Ovary (tissue), 10 donors: ENCODE data around the gene SPAG4. TPM values are rescaled to one million over a fixed set of nuclear protein-coding genes. Genes with fewer than 3 reads are reported as not detected.

Source experiments
- DNase-seq, 5 donors: peaks; one replicate each; pipeline ENCODE4 v3.0.0-alpha.2; 2019 to 2020
- H3K27ac ChIP-seq, 2 donors: fragments of 200-600 bp; one replicate each; pipeline versions ENCODE4 v1.5.1 to v1.8.0; 2019 to 2022
- H3K27me3 ChIP-seq: fragments of 200-600 bp; one replicate; pipeline ENCODE4 v1.8.0; 2022
- H3K36me3 ChIP-seq: fragments of 200-600 bp; sonication (generic); one replicate; pipeline ENCODE4 v1.5.1; 2019
- H3K4me1 ChIP-seq: one replicate; pipeline ENCODE4 v1.8.1; 2013; ENCODE audit warnings: mild to moderate bottlenecking, moderate library complexity; ENCODE audit not compliant: insufficient read depth
- H3K4me3 ChIP-seq: fragments of 200-600 bp; sonication (generic); one replicate; pipeline ENCODE4 v1.5.1; 2017
- H3K9me3 ChIP-seq, 2 donors: fragments of 200-600 bp in 1 of 2; sonication (generic) in 1 of 2; one replicate each; pipeline versions ENCODE4 v1.5.1 to v1.8.1; 2013 to 2019; ENCODE audit warnings: mild to moderate bottlenecking in 1 of 2, moderate library complexity in 1 of 2
- EP300 ChIP-seq: sonication (generic); formaldehyde crosslinking; IDR thresholded peaks from one replicate; pipeline ENCODE4 v1.6.1; 2017; ENCODE audit warnings: antibody characterized with exemption
- POLR2A ChIP-seq: fragments of 450-650 bp; IDR thresholded peaks from one replicate; pipeline ENCODE4 v1.6.1; 2017; ENCODE audit warnings: antibody characterized with exemption, mild to moderate bottlenecking, moderate library complexity
- WGBS, 3 donors: extraction: QIAGEN DNeasy Blood & Tissue Kit in 1 of 3; methylation state at CpG; one replicate each; pipeline versions ENCODE4 v1.1.5 to v1.1.7; 2013 to 2017; 5-methylcytosine and 5-hydroxymethylcytosine counted together
- intact Hi-C, 4 donors: fragments of 100-400 bp; cut with DNase I; formaldehyde crosslinking; loops; one replicate each; pipeline versions ENCODE4 v1.11.0 to v1.15.1; 2022 to 2023
- long read RNA-seq, 3 donors: library from polyadenylated mRNA in 2 of 3; unstranded in 2 of 3; transcript quantifications; one replicate each; pipeline ENCODE4 v2.0.0 and lab custom pipeline, GENCODE V29; 2021 to 2026
- polyA plus RNA-seq, 2 donors: library from polyadenylated mRNA; stranded (reverse); fragments of 200-250 nt in 1 of 2; fragments of 350-450 nt in 1 of 2; fragmentation: Illumina TruSeq in 1 of 2; extraction: RNeasy Lipid Tissue Mini Kit (QIAGEN cat#74804) in 1 of 2; gene quantifications; one replicate each; pipeline ENCODE4 v1.2.3, GENCODE V29; 2013 to 2014
- total RNA-seq, 7 donors: library from RNA; depleted of rRNA in 2 of 7; stranded (reverse); fragments of >200 nt in 2 of 7; fragmentation: NEBNext Ultra II Directional in 3 of 7; extraction: Animal tissue kit (Norgen Biotek cat#: 25700) in 3 of 7; gene quantifications; one replicate each; pipeline versions ENCODE4 v1.1.0 to v1.2.4, GENCODE V29; 2016 to 2023
- TF ChIP-seq, protein P1 (sequence below), 3 donors: fragments of 450-650 bp in 2 of 3; fragments of 200-600 bp in 1 of 3; IDR thresholded peaks; one replicate each; pipeline versions ENCODE4 v1.5.1 to v1.8.0; 2016 to 2022; ENCODE audit warnings: antibody characterized with exemption in 3 of 3, mild to moderate bottlenecking in 1 of 3
- donor health status: DM: no; HTN: no; CAD: no; lungs with moderate emphysema.
- donor health status: DM: no; HTN: no; CAD: no.
- donor health status: Bipolar disorder and iron deficiency.
- donor health status: DM: yes; HTN: yes; CAD: no.
- donor health status: DM: no; HTN: no; CAD: no.
- donor health status: DM: yes; HTN: yes; CAD: no.

SPAG4 gene, protein sequence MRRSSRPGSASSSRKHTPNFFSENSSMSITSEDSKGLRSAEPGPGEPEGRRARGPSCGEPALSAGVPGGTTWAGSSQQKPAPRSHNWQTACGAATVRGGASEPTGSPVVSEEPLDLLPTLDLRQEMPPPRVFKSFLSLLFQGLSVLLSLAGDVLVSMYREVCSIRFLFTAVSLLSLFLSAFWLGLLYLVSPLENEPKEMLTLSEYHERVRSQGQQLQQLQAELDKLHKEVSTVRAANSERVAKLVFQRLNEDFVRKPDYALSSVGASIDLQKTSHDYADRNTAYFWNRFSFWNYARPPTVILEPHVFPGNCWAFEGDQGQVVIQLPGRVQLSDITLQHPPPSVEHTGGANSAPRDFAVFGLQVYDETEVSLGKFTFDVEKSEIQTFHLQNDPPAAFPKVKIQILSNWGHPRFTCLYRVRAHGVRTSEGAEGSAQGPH
- total RNA-seq (10 to 100 TPM in 2 of 7 donors, 1 to 10 TPM in 5; 6.3 to 12.8 (median 9.9) TPM), polyA plus RNA-seq (1 to 10 TPM in 1 of 2 donors, under 1 TPM in 1; 1.00 to 4.4 TPM)
- long read RNA-seq, donor 1, partial matches to known transcripts, result 5 of 13 reads
- long read RNA-seq, donor 1, other reads (novel, unspliced or antisense), result 5 of 13 reads
- long read RNA-seq, donor 2, result 0 reads
- long read RNA-seq, donor 3, partial matches to known transcripts, result 3 of 6 reads
- long read RNA-seq, donor 3, other reads (novel, unspliced or antisense), result 3 of 6 reads

- peaks cover 1% of the 10 kb centered on the region for H3K4me1 ChIP-seq
- peak; percentile 88 to 100 (median 99) for DNase-seq
- peak within 1 kb of the TSS; percentile 82 to 96 for H3K27ac ChIP-seq
- peak within 1 kb of the TSS; percentile 35 for H3K4me3 ChIP-seq
- 0 to 1% (median 0%) methylated on average over 52 to 68 of the region's 68 CpGs for WGBS, 3 donors
- H3K9me3 ChIP-seq, result no peaks in the 10 kb centered on the region
- no peaks in the 10 kb centered on the region for H3K36me3 ChIP-seq
- intact Hi-C loops, result loop anchor here in 2 of 4 donors (2.0 to 5.0 kb wide), 3 partner anchors 46 to 126 kb away; partner anchors contain the start of genes CPNE1 (in 2 of the 2), RBM12 (in 2 of the 2) and RBM39 (in 1 of the 2)
- H3K27me3 ChIP-seq, result no peaks in the 10 kb centered on the region
- TF ChIP-seq POLR2A, result peak; percentile 69
- TF ChIP-seq, protein P1, sequence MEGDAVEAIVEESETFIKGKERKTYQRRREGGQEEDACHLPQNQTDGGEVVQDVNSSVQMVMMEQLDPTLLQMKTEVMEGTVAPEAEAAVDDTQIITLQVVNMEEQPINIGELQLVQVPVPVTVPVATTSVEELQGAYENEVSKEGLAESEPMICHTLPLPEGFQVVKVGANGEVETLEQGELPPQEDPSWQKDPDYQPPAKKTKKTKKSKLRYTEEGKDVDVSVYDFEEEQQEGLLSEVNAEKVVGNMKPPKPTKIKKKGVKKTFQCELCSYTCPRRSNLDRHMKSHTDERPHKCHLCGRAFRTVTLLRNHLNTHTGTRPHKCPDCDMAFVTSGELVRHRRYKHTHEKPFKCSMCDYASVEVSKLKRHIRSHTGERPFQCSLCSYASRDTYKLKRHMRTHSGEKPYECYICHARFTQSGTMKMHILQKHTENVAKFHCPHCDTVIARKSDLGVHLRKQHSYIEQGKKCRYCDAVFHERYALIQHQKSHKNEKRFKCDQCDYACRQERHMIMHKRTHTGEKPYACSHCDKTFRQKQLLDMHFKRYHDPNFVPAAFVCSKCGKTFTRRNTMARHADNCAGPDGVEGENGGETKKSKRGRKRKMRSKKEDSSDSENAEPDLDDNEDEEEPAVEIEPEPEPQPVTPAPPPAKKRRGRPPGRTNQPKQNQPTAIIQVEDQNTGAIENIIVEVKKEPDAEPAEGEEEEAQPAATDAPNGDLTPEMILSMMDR (IDR thresholded peaks at IDR 0.05), result peak in 2 of 3 donors; percentile 14 to 23
- no peak for TF ChIP-seq EP300
Observed at GRCh38 chr20:35615667-35616464, at the start of gene SPAG4. Gene SPAG4 (plus strand): TSS chr20:35615829. CDS start chr20:35616004, 175 bp downstream.

DNA sequence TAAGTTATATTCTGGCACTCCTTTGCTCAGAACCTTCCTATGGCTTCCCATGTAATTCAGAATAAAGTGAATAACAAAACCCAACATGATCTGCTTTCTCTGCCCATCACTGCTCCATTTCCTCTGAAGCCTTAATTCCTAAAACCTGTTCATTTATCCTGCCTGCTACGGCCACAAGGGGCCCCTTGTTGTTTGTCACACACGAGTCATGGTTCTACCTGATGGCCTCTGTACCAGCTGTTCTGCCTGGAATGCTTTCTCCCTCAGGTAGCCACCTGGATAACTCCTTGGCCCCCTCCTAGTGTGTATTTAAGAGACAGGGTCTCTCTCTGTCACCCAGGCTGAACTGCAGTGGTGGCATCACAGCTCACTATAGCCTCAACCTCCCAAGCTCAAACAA lies 47.0 kb upstream of the SPAG4 start:
- DNase-seq, result peak in 1 of 5 donors; percentile 3
- Histone ChIP-seq H3K4me1 (no peaks in the 10 kb centered on the region), H3K27me3 (no peaks in the 10 kb centered on the region), H3K9me3 (no peaks in the 10 kb centered on the region), H3K4me3 (no peak overlapping the region), H3K36me3 (no peaks in the 10 kb centered on the region), H3K27ac (no peak overlapping the region)
- WGBS, 3 donors, result 28 to 40% (median 39%) methylated on average over 2 of the region's 2 CpGs
- TF ChIP-seq POLR2A, result no peak
- TF ChIP-seq, protein P1 (IDR thresholded peaks at IDR 0.05), result no peak
- TF ChIP-seq EP300, result no peak
- intact Hi-C loops, result no loop called here

DNA sequence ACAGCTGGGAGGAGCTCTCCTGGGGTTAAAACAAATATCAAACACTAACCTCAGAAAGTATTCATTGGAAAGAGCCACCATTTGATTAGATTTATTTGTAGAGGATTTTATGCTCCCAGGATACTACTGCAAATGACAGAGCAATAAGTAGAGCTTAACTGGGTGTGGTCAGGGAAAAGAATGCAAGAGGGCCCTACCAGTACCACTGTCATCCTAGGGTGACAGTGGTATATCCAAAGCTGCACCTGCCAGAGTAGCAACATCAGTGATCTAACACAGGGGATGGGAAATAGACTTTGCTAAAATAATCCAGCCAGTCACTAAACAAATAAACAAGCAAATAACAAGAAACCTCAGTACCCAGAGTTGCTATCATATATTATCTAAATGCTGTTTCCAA lies 44.1 kb upstream of the SPAG4 start:
- H3K9me3 ChIP-seq, result no peaks in the 10 kb centered on the region
- H3K4me1 ChIP-seq, result no peaks in the 10 kb centered on the region
- DNase-seq, result no peak
- no peaks in the 10 kb centered on the region for H3K27me3 ChIP-seq
- intact Hi-C loops, result no loop called here
- H3K27ac ChIP-seq, result no peak overlapping the region
- H3K36me3 ChIP-seq, result no peaks in the 10 kb centered on the region
- no peak overlapping the region for H3K4me3 ChIP-seq
- TF ChIP-seq EP300 (no peak), POLR2A (no peak)
- TF ChIP-seq, protein P1 (IDR thresholded peaks at IDR 0.05), result no peak

- TF ChIP-seq POLR2A (no peak), EP300 (no peak)
- TF ChIP-seq, protein P1 (IDR thresholded peaks at IDR 0.05), result no peak
- intact Hi-C loops, result no loop called here
- Histone ChIP-seq H3K4me1 (no peaks in the 10 kb centered on the region), H3K4me3 (no peak overlapping the region), H3K27ac (no peak overlapping the region), H3K9me3 (no peaks in the 10 kb centered on the region), H3K27me3 (no peaks in the 10 kb centered on the region), H3K36me3 (no peaks in the 10 kb centered on the region)
- WGBS, 3 donors, result 95 to 96% (median 96%) methylated on average over 4 of the region's 4 CpGs
- no peak for DNase-seq
Observed at GRCh38 chr20:35572838-35573237, 42.8 kb upstream of the SPAG4 start.
